ENCODE measurements around the gene FOSL2. TPM values are rescaled to one million over a fixed set of nuclear protein-coding genes. Genes with fewer than 3 reads are reported as not detected.

The FOSL2 gene
- polyA plus RNA-seq, 1 of the 3 experiments (the other 2 are of a cell fraction), result 41.7 TPM

GRCh38 chr2:28380219-28380618 lies 12.4 kb upstream of the FOSL2 start:
- Histone ChIP-seq H3K9me3 (no peaks in the 10 kb centered on the region), H2AFZ (ENCODE audit: low read depth) (no peak overlapping the region), H3K36me3 (replicated peaks in 1 of 2; ENCODE audit: control insufficient read depth in 1 of 2, insufficient read depth in 2 of 2, low read length in 1 of 2) (no peaks in the 10 kb centered on the region), H3K9me2 (no peaks in the 10 kb centered on the region), H3K4me2 (no peak overlapping the region), H3F3A (replicated peaks; ENCODE audit: insufficient read depth) (no peaks in the 10 kb centered on the region), H3K79me2 (ENCODE audit: insufficient read depth) (no peaks in the 10 kb centered on the region), H3K9ac (no peak overlapping the region), H4K20me1 (ENCODE audit: insufficient read depth) (no peaks in the 10 kb centered on the region), H3K27me3 (ENCODE audit: insufficient read depth) (no peaks in the 10 kb centered on the region), H3K27ac (ENCODE audit: low read depth in 2 of 2, low read length in 1 of 2) (no peak overlapping the region), H3K4me1 (ENCODE audit: control insufficient read depth in 1 of 2, insufficient read depth in 2 of 2, low read depth in 1 of 2, low read length in 1 of 2) (peaks cover 0 to 6% of the 10 kb centered on the region in 2 experiments; a peak in 1 of 4 replicates), H3K4me3 (ENCODE audit: low read depth in 2 of 2, low read length in 1 of 2) (no peak overlapping the region)
- TF ChIP-seq SIN3A (IDR thresholded peaks at IDR 0.05; ENCODE audit: borderline replicate concordance, low read depth, low read length), result no peak
- TF ChIP-seq EP300 (IDR thresholded peaks at IDR 0.05; ENCODE audit: borderline replicate concordance in 1 of 2, low read depth in 1 of 2, low read length in 1 of 2), result no peak
- TF ChIP-seq ELF1 (IDR thresholded peaks at IDR 0.05), result no peak
- no peak for TF ChIP-seq USF1 (IDR thresholded peaks at IDR 0.05; ENCODE audit: borderline replicate concordance, low read depth)
- TF ChIP-seq MEF2A (IDR thresholded peaks at IDR 0.05; ENCODE audit: borderline replicate concordance, low read depth), result no peak
- TF ChIP-seq RAD21 (IDR thresholded peaks at IDR 0.05; ENCODE audit: low read length), result no peak
- no peak for TF ChIP-seq RFX5 (IDR thresholded peaks at IDR 0.05; ENCODE audit: low read length)
- TF ChIP-seq NRF1 (IDR thresholded peaks at IDR 0.05; ENCODE audit: low read depth, low read length), result no peak
- TF ChIP-seq, protein P1, sequence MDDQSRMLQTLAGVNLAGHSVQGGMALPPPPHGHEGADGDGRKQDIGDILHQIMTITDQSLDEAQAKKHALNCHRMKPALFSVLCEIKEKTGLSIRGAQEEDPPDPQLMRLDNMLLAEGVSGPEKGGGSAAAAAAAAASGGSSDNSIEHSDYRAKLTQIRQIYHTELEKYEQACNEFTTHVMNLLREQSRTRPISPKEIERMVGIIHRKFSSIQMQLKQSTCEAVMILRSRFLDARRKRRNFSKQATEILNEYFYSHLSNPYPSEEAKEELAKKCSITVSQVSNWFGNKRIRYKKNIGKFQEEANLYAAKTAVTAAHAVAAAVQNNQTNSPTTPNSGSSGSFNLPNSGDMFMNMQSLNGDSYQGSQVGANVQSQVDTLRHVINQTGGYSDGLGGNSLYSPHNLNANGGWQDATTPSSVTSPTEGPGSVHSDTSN (IDR thresholded peaks at IDR 0.05), result no peak
- TF ChIP-seq, protein P2, sequence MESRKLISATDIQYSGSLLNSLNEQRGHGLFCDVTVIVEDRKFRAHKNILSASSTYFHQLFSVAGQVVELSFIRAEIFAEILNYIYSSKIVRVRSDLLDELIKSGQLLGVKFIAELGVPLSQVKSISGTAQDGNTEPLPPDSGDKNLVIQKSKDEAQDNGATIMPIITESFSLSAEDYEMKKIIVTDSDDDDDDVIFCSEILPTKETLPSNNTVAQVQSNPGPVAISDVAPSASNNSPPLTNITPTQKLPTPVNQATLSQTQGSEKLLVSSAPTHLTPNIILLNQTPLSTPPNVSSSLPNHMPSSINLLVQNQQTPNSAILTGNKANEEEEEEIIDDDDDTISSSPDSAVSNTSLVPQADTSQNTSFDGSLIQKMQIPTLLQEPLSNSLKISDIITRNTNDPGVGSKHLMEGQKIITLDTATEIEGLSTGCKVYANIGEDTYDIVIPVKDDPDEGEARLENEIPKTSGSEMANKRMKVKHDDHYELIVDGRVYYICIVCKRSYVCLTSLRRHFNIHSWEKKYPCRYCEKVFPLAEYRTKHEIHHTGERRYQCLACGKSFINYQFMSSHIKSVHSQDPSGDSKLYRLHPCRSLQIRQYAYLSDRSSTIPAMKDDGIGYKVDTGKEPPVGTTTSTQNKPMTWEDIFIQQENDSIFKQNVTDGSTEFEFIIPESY (IDR thresholded peaks at IDR 0.05; ENCODE audit: borderline replicate concordance, low read depth), result no peak
- no peak for TF ChIP-seq SMC3 (IDR thresholded peaks at IDR 0.05; ENCODE audit: low read depth, low read length)
- TF ChIP-seq JUND (IDR thresholded peaks at IDR 0.05), result no peak
- TF ChIP-seq TAF1 (IDR thresholded peaks at IDR 0.05; ENCODE audit: borderline replicate concordance, low read depth, low read length), result no peak
- TF ChIP-seq POLR2AphosphoS5 (IDR thresholded peaks at IDR 0.05; ENCODE audit: low read depth, low read length), result no peak
- TF ChIP-seq GABPA (IDR thresholded peaks at IDR 0.05; ENCODE audit: low read depth), result no peak
- TF ChIP-seq, protein P3, sequence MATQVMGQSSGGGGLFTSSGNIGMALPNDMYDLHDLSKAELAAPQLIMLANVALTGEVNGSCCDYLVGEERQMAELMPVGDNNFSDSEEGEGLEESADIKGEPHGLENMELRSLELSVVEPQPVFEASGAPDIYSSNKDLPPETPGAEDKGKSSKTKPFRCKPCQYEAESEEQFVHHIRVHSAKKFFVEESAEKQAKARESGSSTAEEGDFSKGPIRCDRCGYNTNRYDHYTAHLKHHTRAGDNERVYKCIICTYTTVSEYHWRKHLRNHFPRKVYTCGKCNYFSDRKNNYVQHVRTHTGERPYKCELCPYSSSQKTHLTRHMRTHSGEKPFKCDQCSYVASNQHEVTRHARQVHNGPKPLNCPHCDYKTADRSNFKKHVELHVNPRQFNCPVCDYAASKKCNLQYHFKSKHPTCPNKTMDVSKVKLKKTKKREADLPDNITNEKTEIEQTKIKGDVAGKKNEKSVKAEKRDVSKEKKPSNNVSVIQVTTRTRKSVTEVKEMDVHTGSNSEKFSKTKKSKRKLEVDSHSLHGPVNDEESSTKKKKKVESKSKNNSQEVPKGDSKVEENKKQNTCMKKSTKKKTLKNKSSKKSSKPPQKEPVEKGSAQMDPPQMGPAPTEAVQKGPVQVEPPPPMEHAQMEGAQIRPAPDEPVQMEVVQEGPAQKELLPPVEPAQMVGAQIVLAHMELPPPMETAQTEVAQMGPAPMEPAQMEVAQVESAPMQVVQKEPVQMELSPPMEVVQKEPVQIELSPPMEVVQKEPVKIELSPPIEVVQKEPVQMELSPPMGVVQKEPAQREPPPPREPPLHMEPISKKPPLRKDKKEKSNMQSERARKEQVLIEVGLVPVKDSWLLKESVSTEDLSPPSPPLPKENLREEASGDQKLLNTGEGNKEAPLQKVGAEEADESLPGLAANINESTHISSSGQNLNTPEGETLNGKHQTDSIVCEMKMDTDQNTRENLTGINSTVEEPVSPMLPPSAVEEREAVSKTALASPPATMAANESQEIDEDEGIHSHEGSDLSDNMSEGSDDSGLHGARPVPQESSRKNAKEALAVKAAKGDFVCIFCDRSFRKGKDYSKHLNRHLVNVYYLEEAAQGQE (IDR thresholded peaks at IDR 0.05; ENCODE audit: low read depth, low read length), result no peak
- POLR2A ChIA-PET, result no interaction called here
- WGBS (ENCODE audit: low lambda C conversion rate), result 80% methylated on average over 4 of the region's 6 CpGs
- CTCF ChIA-PET, result interaction anchor here (0.7 to 4.0 kb wide), 6 partner anchors 10 to 696 kb away, joined by 3 to 13 read pairs (median 6); no protein-coding TSS in a partner anchor
- no peak for DNase-seq
